A549 (cell line): ENCODE results near the gene SIK3. TPM values are rescaled to one million over a fixed set of nuclear protein-coding genes. Genes with fewer than 3 reads are reported as not detected.

Experiments
- ATAC-seq, 2 experiments: fragments of 200-7000 bp in 1 of 2; fragments of >200 bp in 1 of 2; cut with Nextera tagmentation in 1 of 2; cut with Tn5 transposase in 1 of 2; 3 replicates each; pipeline versions ENCODE4 v1.8.0 to v1.9.1; 2018 to 2020; ENCODE audit warnings: mild to moderate bottlenecking in 1 of 2, moderate library complexity in 1 of 2
- CTCF ChIA-PET: fragments of 300-600 bp; sonication (Branson Sonifier 250); formaldehyde crosslinking; extraction: SDS; loops from one replicate; lab custom pipeline; 2021; ENCODE audit warnings: antibody characterized with exemption, inconsistent platforms; lab: Yijun Ruan, JAX
- POLR2A ChIA-PET: fragments of 350-600 bp; formaldehyde crosslinking; extraction: SDS; loops from one replicate; lab custom pipeline; 2021; ENCODE audit warnings: antibody characterized with exemption, inconsistent platforms; lab: Yijun Ruan, JAX
- DNase-seq, 2 experiments: peaks; one replicate each; pipeline versions ENCODE4 v3.0.0 to v3.0.0-alpha.2; 2011 to 2016; ENCODE audit warnings: low read depth in 1 of 2, low spot score in 1 of 2
- FAIRE-seq: peaks from 2 replicates; lab custom pipeline; 2011; peaks lifted over from hg19 to GRCh38; lab: Jason Lieb, UNC
- H3K27ac ChIP-seq, 2 experiments: fragments of >200 bp; sonication (Bioruptor Twin); formaldehyde crosslinking; 3 replicates each; pipeline ENCODE4 v1.5.1; 2016 to 2017
- H3K4me1 ChIP-seq: fragments of >200 bp; sonication (Bioruptor Twin); formaldehyde crosslinking; 3 replicates; pipeline ENCODE4 v1.6.1; 2016
- H3K4me2 ChIP-seq: fragments of >200 bp; sonication (Bioruptor Twin); formaldehyde crosslinking; 3 replicates; pipeline ENCODE4 v1.6.1; 2016
- H3K4me3 ChIP-seq: fragments of >200 bp; sonication (Bioruptor Twin); formaldehyde crosslinking; 3 replicates; pipeline ENCODE4 v1.5.1; 2016
- H3K9me3 ChIP-seq: fragments of >200 bp; sonication (Bioruptor Twin); formaldehyde crosslinking; 3 replicates; pipeline ENCODE4 v1.6.1; 2016
- CBX2 ChIP-seq: fragments of 200-600 bp; sonication (generic); IDR thresholded peaks from 2 replicates; pipeline ENCODE4 v1.6.1; 2016; ENCODE audit warnings: low read depth, mild to moderate bottlenecking, borderline replicate concordance
- CEBPB ChIP-seq, 2 experiments: fragments of >200 bp in 1 of 2; sonication (Bioruptor Twin) in 1 of 2; formaldehyde crosslinking in 1 of 2; IDR thresholded peaks; 2 replicates each; pipeline ENCODE4 v1.6.1; 2012 to 2016
- EHF ChIP-seq: fragments of 250-450 bp; sonication (Bioruptor Pico); IDR thresholded peaks from 2 replicates; pipeline ENCODE4 v1.5.0; 2020; ENCODE audit warnings: mild to moderate bottlenecking
- EHMT2 ChIP-seq: fragments of 200-600 bp; sonication (generic); IDR thresholded peaks from 2 replicates; pipeline ENCODE4 v1.6.1; 2016; ENCODE audit warnings: antibody characterized with exemption, low read depth, mild to moderate bottlenecking, moderate library complexity
- HOXB13 ChIP-seq: fragments of 250-450 bp; sonication (Bioruptor Pico); IDR thresholded peaks from 2 replicates; pipeline ENCODE4 v1.5.0; 2020; ENCODE audit warnings: low read depth, mild to moderate bottlenecking, moderate library complexity
- JUN ChIP-seq, 2 experiments: fragments of >200 bp; sonication (Bioruptor Twin); formaldehyde crosslinking; IDR thresholded peaks; 2 replicates in 1 of 2; 3 replicates in 1 of 2; pipeline ENCODE4 v1.6.1; 2016 to 2017
- JUNB ChIP-seq: fragments of >200 bp; sonication (Bioruptor Twin); formaldehyde crosslinking; IDR thresholded peaks from 2 replicates; pipeline ENCODE4 v1.6.1; 2016
- KDM1A ChIP-seq: fragments of 200-600 bp; sonication (generic); IDR thresholded peaks from 2 replicates; pipeline ENCODE4 v1.6.1; 2016; ENCODE audit warnings: low read depth, mild to moderate bottlenecking
- KDM5A ChIP-seq: fragments of 200-600 bp; sonication (generic); IDR thresholded peaks from 2 replicates; pipeline ENCODE4 v1.6.1; 2016; ENCODE audit warnings: antibody characterized with exemption, mild to moderate bottlenecking
- MYC ChIP-seq: IDR thresholded peaks from 2 replicates; pipeline ENCODE4 v1.6.1; 2012; ENCODE audit warnings: mild to moderate bottlenecking, inconsistent platforms, low read length, improper control_type of control experiment, borderline replicate concordance
- POLR2AphosphoS2 ChIP-seq: conservative IDR thresholded peaks from 2 replicates; pipeline ENCODE4 v1.6.1; 2012; ENCODE audit warnings: low read length, improper control_type of control experiment, inconsistent platforms
- RARB ChIP-seq: fragments of 250-450 bp; sonication (Bioruptor Pico); IDR thresholded peaks from 2 replicates; pipeline ENCODE4 v1.8.0; 2021; ENCODE audit warnings: mild to moderate bottlenecking, moderate library complexity
- REST ChIP-seq: fragments of 200-600 bp; sonication (generic); IDR thresholded peaks from 2 replicates; pipeline ENCODE4 v1.6.1; 2016; ENCODE audit warnings: antibody characterized with exemption, mild to moderate bottlenecking, moderate library complexity
- SMC3 ChIP-seq: fragments of >200 bp; sonication (Bioruptor Twin); formaldehyde crosslinking; IDR thresholded peaks from 3 replicates; pipeline ENCODE4 v1.6.1; 2018; ENCODE audit warnings: inconsistent platforms
- SREBF2 ChIP-seq: fragments of 450-650 bp; IDR thresholded peaks from 2 replicates; pipeline ENCODE4 v1.6.1; 2014; ENCODE audit warnings: mild to moderate bottlenecking, moderate library complexity
- USF2 ChIP-seq: fragments of 450-650 bp; IDR thresholded peaks from 2 replicates; pipeline ENCODE4 v1.6.1; 2014; ENCODE audit warnings: antibody characterized with exemption
- ZSCAN20 ChIP-seq: fragments of 250-450 bp; sonication (Bioruptor Pico); IDR thresholded peaks from 2 replicates; pipeline ENCODE4 v1.8.0; 2022; ENCODE audit warnings: mild to moderate bottlenecking, moderate library complexity
- WGBS: methylation state at CpG from one replicate; pipeline ENCODE4 v1.1.6; 2017; ENCODE audit errors: missing lambda C conversion rate; 5-methylcytosine and 5-hydroxymethylcytosine counted together
- polyA plus RNA-seq, 4 experiments: library from polyadenylated mRNA; depleted of rRNA in 3 of 4; stranded (reverse); fragments of >200 nt; fragmentation: RNase III in 1 of 4; extraction: RNeasy Plus Mini Kit Qiagen cat#74134 plus additional on column Dnase treatment in 1 of 4; gene quantifications; 2 replicates in 3 of 4; 3 replicates in 1 of 4; pipeline ENCODE4 v1.2.3, GENCODE V29; 2011 to 2017
- TF ChIP-seq, protein P1 (sequence below): fragments of >200 bp; sonication (Bioruptor Twin); formaldehyde crosslinking; IDR thresholded peaks from 2 replicates; pipeline ENCODE4 v1.6.1; 2016
- TF ChIP-seq, protein P2 (sequence below): IDR thresholded peaks from 2 replicates; pipeline ENCODE4 v1.6.1; 2012; ENCODE audit warnings: low read depth, borderline replicate concordance
- TF ChIP-seq, protein P3 (sequence below): fragments of 150-350 bp; IDR thresholded peaks from 2 replicates; pipeline ENCODE4 v1.6.1; 2014; ENCODE audit warnings: low read depth, mild to moderate bottlenecking, low read length

SIK3 gene
- polyA plus RNA-seq, 2 of the 4 experiments (the other 2 are of a cell fraction): 8.2 to 9.0 TPM

DNA sequence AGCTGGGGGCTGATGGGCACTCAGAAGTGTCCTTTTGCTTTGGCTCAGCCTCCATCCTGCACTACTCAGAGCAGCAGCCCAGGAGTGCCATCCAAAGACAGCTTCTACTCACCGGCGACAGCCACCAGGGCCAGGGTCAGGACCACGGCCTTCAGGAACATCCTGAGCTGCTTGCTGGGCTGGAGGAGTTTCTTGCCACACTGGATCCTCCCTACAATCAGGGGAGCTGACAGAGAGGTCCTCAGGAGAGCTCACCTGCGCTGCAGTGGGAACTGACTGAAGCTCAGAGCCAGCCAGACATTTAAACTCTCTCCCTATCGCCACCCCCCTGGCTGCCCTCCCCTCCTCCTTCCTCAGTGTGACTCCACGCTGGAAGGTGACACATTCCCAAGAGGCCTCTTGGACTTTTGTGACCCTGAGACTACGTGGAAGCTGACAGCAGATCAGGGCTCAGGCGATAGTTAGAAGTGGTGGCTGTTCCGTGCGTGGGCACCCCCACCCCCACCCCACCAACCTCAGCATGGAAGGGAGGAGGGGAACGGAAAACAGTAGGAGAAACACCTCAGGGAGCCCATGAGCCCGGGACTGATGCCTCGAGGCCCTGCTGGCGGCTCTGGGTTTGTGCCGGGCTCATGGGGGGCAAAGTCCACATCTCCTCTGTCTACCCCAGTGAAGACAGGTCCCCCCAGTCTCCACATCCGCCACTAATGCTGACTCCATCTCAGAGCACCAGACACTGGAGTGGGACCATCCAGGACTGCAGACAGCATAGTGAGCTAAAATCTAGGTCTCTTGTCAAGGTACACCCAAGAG lies 275.0 kb downstream of the SIK3 start, which contains the start of gene APOA4:
TSS of gene APOA4 (minus strand) at position 274 of the 813 bp plus-strand sequence. CDS start at position 161, 113 bp downstream.
- 67% methylated on average over 10 of the region's 16 CpGs for WGBS
- POLR2A ChIA-PET: interaction anchor here (1.0 kb wide), 1 partner anchor 36 kb away, joined by 3 read pairs; no protein-coding TSS in a partner anchor
- Histone ChIP-seq H3K9me3 (no peaks in the 10 kb centered on the region), H3K27ac (no peak within 1 kb of the TSS), H3K4me2 (no peak within 1 kb of the TSS), H3K4me1 (no peaks in the 10 kb centered on the region), H3K4me3 (no peak within 1 kb of the TSS)
- TF ChIP-seq SMC3 (no peak), CEBPB (IDR thresholded peaks at IDR 0.05) (no peak), ZSCAN20 (no peak), POLR2AphosphoS2 (no peak), KDM5A (no peak), CBX2 (no peak), EHF (CRISPR knock-in tag) (no peak), HOXB13 (no peak), MYC (no peak), SREBF2 (no peak), JUN (IDR thresholded peaks at IDR 0.05) (no peak), RARB (CRISPR knock-in tag) (no peak), REST (no peak), EHMT2 (no peak), JUNB (no peak), USF2 (no peak), KDM1A (no peak)
- TF ChIP-seq, protein P1, sequence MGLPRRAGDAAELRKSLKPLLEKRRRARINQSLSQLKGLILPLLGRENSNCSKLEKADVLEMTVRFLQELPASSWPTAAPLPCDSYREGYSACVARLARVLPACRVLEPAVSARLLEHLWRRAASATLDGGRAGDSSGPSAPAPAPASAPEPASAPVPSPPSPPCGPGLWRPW: no peak
- TF ChIP-seq, protein P2, sequence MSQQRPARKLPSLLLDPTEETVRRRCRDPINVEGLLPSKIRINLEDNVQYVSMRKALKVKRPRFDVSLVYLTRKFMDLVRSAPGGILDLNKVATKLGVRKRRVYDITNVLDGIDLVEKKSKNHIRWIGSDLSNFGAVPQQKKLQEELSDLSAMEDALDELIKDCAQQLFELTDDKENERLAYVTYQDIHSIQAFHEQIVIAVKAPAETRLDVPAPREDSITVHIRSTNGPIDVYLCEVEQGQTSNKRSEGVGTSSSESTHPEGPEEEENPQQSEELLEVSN: no peak
- TF ChIP-seq, protein P3, sequence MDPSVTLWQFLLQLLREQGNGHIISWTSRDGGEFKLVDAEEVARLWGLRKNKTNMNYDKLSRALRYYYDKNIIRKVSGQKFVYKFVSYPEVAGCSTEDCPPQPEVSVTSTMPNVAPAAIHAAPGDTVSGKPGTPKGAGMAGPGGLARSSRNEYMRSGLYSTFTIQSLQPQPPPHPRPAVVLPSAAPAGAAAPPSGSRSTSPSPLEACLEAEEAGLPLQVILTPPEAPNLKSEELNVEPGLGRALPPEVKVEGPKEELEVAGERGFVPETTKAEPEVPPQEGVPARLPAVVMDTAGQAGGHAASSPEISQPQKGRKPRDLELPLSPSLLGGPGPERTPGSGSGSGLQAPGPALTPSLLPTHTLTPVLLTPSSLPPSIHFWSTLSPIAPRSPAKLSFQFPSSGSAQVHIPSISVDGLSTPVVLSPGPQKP: no peak
- FAIRE-seq: no peak
- CTCF ChIA-PET: interaction anchor here (2.4 kb wide), 1 partner anchor 13 kb away, joined by 9 read pairs; no protein-coding TSS in a partner anchor
- no peak for ATAC-seq
- DNase-seq: no peak
